ENCODE results near the gene GET3.

The GET3 gene

DNA sequence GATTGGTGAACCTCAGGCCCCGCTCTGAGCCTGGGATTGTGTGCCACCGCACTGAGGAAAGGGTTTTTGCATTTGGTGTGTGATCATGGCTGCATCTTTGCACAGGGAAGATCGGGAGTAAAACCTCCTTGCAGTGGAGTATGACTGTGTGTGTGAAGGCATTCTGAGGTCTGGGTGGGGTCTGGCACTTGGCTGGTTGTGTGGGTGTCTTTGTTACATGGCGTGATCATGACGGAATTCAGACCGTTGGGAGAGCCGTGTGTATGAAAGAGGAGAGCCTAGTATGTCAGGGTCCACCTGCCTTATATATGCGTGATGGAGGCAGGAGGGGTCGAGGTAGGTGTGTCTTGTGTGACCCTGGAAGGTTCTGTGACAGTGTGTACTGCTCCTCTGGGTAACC is 13.6 kb downstream of the GET3 start:
- in situ Hi-C loops (cut with HindIII; ENCODE audit: low sequenced_read_pairs), result no loop called here

DNA sequence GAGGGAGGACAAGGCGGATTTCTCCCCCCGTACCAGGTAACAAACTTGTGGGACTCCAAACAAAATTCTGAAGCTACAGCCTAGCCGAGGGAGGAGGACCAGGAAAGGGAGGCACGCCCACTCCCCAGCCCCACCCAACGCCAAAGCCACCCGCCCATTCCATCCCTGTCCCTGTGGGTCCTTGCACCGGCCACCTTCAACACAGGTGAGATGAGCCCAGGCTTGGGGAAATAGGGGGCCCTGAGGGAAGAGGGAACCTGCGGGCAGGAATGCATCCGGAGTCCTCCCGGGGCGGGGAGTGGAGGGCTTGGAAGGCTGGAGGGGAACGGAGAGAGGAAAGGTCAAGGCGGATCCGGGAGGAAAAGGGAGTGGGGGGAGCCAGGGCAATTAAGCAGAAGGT is 14.3 kb downstream of the GET3 start, which contains the start of gene BEST2:
Gene BEST2, plus strand, starts transcription at position 157 of the 400 bp plus-strand sequence. CDS start 802 bp downstream, outside the sequence.
- in situ Hi-C loops (cut with HindIII; ENCODE audit: low sequenced_read_pairs), result no loop called here

GRCh38 chr19:12752056-12752781 is 14.9 kb downstream of the GET3 start:
- in situ Hi-C loops (cut with HindIII; ENCODE audit: low sequenced_read_pairs), result no loop called here

DNA sequence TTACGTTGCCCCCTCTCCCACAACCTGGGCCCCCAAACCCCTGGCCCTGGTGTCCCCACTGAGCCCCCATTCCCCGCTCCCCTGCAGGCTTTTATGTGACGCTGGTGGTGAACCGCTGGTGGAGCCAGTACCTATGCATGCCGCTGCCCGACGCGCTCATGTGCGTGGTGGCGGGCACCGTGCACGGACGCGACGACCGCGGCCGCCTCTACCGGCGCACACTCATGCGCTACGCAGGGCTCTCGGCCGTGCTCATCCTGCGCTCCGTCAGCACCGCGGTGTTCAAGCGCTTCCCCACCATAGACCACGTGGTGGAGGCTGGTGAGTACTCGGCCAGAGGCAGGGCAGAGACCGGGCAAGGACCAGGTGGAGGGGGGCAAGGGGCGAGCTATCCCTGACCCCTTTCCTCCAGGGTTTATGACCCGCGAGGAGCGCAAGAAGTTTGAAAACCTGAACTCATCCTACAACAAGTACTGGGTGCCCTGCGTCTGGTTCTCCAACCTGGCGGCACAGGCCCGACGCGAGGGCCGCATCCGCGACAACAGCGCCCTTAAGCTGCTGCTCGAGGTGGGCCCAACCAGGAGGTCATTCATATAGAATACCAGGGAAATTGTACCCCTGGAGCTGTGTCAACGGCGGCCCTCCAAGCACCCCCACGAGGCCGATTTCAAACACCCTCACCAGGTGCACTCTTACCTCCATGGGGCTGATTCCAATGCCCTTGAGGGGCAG is 17.3 kb downstream of the GET3 start:
- in situ Hi-C loops (cut with HindIII; ENCODE audit: low sequenced_read_pairs), result no loop called here

GRCh38 chr19:12756150-12756883 is 19.0 kb downstream of the GET3 start:
- in situ Hi-C loops (cut with HindIII; ENCODE audit: low sequenced_read_pairs), result no loop called here

GRCh38 chr19:12757544-12758274 is 20.4 kb downstream of the GET3 start:
- in situ Hi-C loops (cut with HindIII; ENCODE audit: low sequenced_read_pairs), result no loop called here

GRCh38 chr19:12759686-12760085 is 22.4 kb downstream of the GET3 start:
- in situ Hi-C loops (cut with HindIII; ENCODE audit: low sequenced_read_pairs), result no loop called here

- in situ Hi-C loops (cut with HindIII; ENCODE audit: low sequenced_read_pairs), result no loop called here
These were observed 25.8 kb downstream of the GET3 start for GRCh38 chr19:12763100-12763499.

GRCh38 chr19:12764698-12765097 is 27.4 kb downstream of the GET3 start:
- in situ Hi-C loops (cut with HindIII; ENCODE audit: low sequenced_read_pairs), result no loop called here

GRCh38 chr19:12766051-12766521 is 28.8 kb downstream of the GET3 start:
- in situ Hi-C loops (cut with HindIII; ENCODE audit: low sequenced_read_pairs), result no loop called here

- in situ Hi-C loops (cut with HindIII; ENCODE audit: low sequenced_read_pairs), result no loop called here
These were observed 29.9 kb downstream of the GET3 start for GRCh38 chr19:12767150-12767549.

- in situ Hi-C loops (cut with HindIII; ENCODE audit: low sequenced_read_pairs), result no loop called here
These were observed 30.4 kb downstream of the GET3 start for GRCh38 chr19:12767666-12768065.

- in situ Hi-C loops (cut with HindIII; ENCODE audit: low sequenced_read_pairs), result no loop called here
These were observed 32.4 kb downstream of the GET3 start for GRCh38 chr19:12769689-12770088.

GRCh38 chr19:12770922-12771321 is 33.6 kb downstream of the GET3 start:
- in situ Hi-C loops (cut with HindIII; ENCODE audit: low sequenced_read_pairs), result no loop called here

DNA sequence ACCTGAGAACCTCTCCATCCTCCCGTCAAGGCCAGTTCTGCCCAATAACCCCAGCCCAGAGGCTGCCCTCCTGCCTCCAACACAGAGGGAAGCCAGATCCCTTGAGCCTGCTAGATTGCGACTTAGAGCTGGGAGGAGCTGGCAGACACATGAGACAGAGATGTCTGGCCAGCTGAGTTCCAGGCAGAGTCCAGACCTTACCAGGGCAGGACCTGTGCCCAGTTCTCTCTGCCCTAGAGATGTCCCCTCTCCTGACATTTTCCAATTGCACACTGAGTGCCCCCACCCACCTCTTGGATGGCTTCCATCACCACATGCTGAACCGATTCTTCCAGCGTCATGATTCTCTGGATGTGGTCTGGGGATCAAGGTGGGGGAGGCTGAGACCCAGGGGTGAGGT is 35.0 kb downstream of the GET3 start:
- in situ Hi-C loops (cut with HindIII; ENCODE audit: low sequenced_read_pairs), result no loop called here

DNA sequence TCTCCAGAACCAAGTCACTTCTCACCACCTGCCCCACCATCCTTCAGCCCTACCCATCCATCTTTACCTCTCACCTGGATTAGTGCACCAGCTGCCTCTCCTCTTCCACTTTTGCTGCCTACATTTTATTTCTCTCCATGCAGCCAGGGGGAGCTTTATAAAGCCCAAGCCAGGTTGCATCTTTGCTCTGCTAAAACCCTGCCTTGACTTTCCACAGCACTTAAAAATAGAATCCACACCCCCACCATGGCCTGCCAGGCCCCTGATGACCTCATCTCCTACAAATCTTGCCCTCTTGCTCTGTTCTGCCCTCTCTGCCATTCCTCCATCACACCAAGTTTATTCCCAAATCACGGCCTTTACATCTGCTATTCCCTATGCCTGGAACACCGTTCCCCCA is 36.3 kb downstream of the GET3 start:
- in situ Hi-C loops (cut with HindIII; ENCODE audit: low sequenced_read_pairs), result no loop called here

DNA sequence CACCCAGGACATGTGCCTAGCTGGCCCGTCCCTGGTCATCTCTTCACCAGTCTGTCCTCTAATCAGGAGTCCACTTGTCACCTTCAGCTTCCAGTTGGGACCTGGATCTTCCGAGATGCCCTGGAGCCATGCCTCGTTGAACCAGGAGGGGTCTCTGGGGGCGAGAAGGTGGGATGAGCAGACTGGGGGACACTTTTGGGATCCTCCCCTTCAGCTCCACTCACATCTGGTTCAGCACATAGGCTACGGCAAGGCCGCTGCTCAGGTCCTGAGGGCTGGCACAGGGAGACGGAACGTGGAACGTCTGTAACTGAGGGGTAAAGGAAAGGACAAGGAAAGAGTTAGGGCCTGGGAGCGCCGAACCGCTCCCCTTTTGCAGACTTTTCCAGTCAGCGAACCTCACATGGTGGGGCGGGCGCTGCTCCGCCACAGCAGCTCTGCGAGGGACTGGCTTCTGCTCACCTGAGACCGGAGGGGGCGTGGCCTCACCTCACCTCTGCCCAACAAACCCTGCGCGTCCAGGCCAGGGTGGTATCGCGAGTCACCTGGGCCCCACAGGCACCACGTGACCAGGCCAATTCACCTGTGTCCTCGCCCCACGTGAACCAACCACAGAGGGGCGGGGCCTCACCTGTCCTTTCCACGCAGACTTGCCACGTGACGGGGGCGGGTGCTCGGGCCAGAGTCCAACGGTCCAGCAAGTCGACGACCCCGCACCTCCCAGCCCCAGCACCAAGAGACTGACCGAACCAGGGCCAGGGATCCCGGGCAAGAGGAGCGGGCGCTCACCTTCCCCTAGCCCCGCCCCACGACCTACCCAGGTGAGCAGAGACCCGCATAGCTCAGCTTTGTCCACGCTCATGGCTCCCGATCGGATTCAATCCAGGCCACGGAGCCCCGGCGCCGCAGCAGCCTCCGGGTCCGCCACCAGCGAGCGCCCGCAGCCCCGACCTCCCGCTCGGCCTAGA is 37.6 kb downstream of the GET3 start, which contains the start of gene HOOK2:
Gene HOOK2, minus strand, starts transcription at position 965 of the 968 bp plus-strand sequence. Its CDS starts 103 bp downstream, at position 862.
- in situ Hi-C loops (cut with HindIII; ENCODE audit: low sequenced_read_pairs), result no loop called here

DNA sequence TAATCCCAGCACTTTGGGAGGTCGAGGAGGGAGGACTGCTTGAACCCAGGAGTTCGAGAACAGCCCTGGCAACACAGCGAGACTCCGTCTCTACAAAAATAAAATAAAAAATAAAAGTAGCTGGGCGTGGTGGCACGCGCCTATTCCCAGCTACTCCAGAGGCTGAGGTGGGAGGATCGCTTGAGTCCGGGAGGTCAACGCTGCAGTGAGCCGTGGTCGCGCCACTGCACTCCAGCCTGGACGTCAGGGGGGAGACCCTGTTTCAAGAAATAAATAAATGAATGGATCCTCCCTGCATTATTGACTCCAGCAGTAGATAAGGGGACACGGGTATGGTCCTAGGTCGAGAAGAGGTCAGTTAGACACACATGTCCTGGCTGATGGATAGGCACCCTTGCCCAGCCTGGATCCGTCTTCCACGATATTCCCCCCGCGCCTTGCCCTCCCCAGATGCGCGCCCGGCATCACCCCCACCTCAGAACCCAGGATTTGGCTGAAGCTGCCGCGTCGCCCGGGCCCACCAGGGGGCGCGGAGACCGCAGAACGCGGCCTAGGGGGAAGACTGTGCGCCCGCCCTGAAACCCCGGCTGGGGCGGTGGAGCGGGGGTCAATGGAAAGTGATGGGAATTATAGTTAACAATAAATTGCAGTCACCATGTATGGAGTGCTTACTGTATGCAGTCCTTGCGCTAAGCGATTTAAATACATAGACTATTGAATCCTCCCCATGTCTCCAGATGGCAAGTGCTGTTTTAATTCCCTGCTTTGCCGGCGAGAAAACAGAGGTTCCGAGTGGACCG is 40.1 kb downstream of the GET3 start:
- in situ Hi-C loops (cut with HindIII; ENCODE audit: low sequenced_read_pairs), result no loop called here
